Thyroid gland (tissue), 4 donors: ENCODE data around the gene NFIA. TPM values are rescaled to one million over a fixed set of nuclear protein-coding genes. Genes with fewer than 3 reads are reported as not detected.

Source experiments
- DNase-seq, 2 donors: peaks; one replicate each; pipeline ENCODE4 v3.0.0-alpha.2; 2019
- H3K27ac ChIP-seq, 3 donors: fragments of 200-600 bp; sonication (generic); 1 replicate in 2 of 3; 2 replicates in 1 of 3; pipeline ENCODE4 v1.5.1; 2016 to 2019; ENCODE audit warnings: mild to moderate bottlenecking in 1 of 3, moderate library complexity in 1 of 3
- H3K27me3 ChIP-seq: fragments of 200-600 bp; sonication (generic); one replicate; pipeline ENCODE4 v1.5.1; 2019
- H3K36me3 ChIP-seq, 2 donors: fragments of 200-600 bp; sonication (generic); one replicate each; pipeline ENCODE4 v1.5.1; 2016 to 2019
- H3K4me1 ChIP-seq, 2 donors: fragments of 200-600 bp; sonication (generic); one replicate each; pipeline ENCODE4 v1.5.1; 2017 to 2019
- H3K4me3 ChIP-seq, 3 donors: fragments of 200-600 bp; sonication (generic); replicated peaks in 1 of 3; 1 replicate in 2 of 3; 2 replicates in 1 of 3; pipeline ENCODE4 v1.5.1; 2016; ENCODE audit warnings: mild to moderate bottlenecking in 1 of 3
- H3K9me3 ChIP-seq: fragments of 200-600 bp; sonication (generic); one replicate; pipeline ENCODE4 v1.5.1; 2017
- CTCF ChIP-seq, 6 experiments: fragments of 200-600 bp in 3 of 6; fragments of 450-650 bp in 3 of 6; sonication (generic) in 3 of 6; IDR thresholded peaks; one replicate each; pipeline ENCODE4 v1.5.1; 2016 to 2019; ENCODE audit warnings: antibody characterized with exemption in 6 of 6, mild to moderate bottlenecking in 2 of 6, inconsistent platforms in 1 of 6, moderate library complexity in 1 of 6
- POLR2A ChIP-seq, 2 donors: fragments of 450-650 bp; IDR thresholded peaks; one replicate each; pipeline ENCODE4 v1.6.1; 2017; ENCODE audit warnings: antibody characterized with exemption in 2 of 2, mild to moderate bottlenecking in 2 of 2, moderate library complexity in 1 of 2
- WGBS, 2 donors: methylation state at CpG; one replicate each; pipeline ENCODE4 v1.1.5; 2017; 5-methylcytosine and 5-hydroxymethylcytosine counted together
- intact Hi-C: fragments of 100-400 bp; cut with DNase I; formaldehyde crosslinking; loops from one replicate; pipeline ENCODE4 v1.15.1; 2023
- total RNA-seq, 4 donors: library from RNA; depleted of rRNA; stranded (reverse); fragments of >200 nt; gene quantifications; one replicate each; pipeline ENCODE4 v1.2.3, GENCODE V29; 2016

Gene NFIA
- total RNA-seq, 4 donors from 2014 or later = 105 to 149 (median 118) TPM

GRCh38 chr1:61182480-61182879 lies 100.1 kb downstream of the NFIA start:
- no peak for DNase-seq
- H3K27me3 ChIP-seq = no peaks in the 10 kb centered on the region
- H3K4me1 ChIP-seq = peaks cover 42 to 55% of the 10 kb centered on the region in 2 donors
- no peak for TF ChIP-seq CTCF (IDR thresholded peaks at IDR 0.05)
- no peak for TF ChIP-seq POLR2A (IDR thresholded peaks at IDR 0.05)
- no peaks in the 10 kb centered on the region for H3K9me3 ChIP-seq
- intact Hi-C loops = no loop called here
- 82 to 91% methylated on average over 3 of the region's 3 CpGs for WGBS, 2 donors
- no peak overlapping the region for H3K4me3 ChIP-seq
- no peaks in the 10 kb centered on the region for H3K36me3 ChIP-seq
- peak overlapping the region; percentile 37 to 93 (median 88) for H3K27ac ChIP-seq

GRCh38 chr1:61183471-61184039 lies 101.2 kb downstream of the NFIA start:
- intact Hi-C loops = no loop called here
- H3K4me1 ChIP-seq = peaks cover 42 to 55% of the 10 kb centered on the region in 2 donors
- peak overlapping the region; percentile 83 to 93 (median 88) for H3K27ac ChIP-seq
- TF ChIP-seq POLR2A (IDR thresholded peaks at IDR 0.05) = no peak
- no peak for TF ChIP-seq CTCF (IDR thresholded peaks at IDR 0.05)
- 20% methylated on average over 9 of the region's 9 CpGs for WGBS, 2 donors
- H3K4me3 ChIP-seq = peak overlapping the region in 2 of 3 donors; percentile 27 to 31
- no peaks in the 10 kb centered on the region for H3K27me3 ChIP-seq
- peak; percentile 43 to 48 for DNase-seq
- H3K9me3 ChIP-seq = no peaks in the 10 kb centered on the region
- H3K36me3 ChIP-seq = no peaks in the 10 kb centered on the region

- H3K36me3 ChIP-seq = no peaks in the 10 kb centered on the region
- no peaks in the 10 kb centered on the region for H3K9me3 ChIP-seq
- peak overlapping the region in 2 of 3 donors; percentile 27 to 31 for H3K4me3 ChIP-seq
- intact Hi-C loops = no loop called here
- WGBS, 2 donors = 5 to 16% methylated on average over 17 of the region's 17 CpGs
- peak overlapping the region; percentile 83 to 93 (median 88) for H3K27ac ChIP-seq
- peak; percentile 98 for DNase-seq
- H3K27me3 ChIP-seq = no peaks in the 10 kb centered on the region
- H3K4me1 ChIP-seq = peaks cover 38 to 50% of the 10 kb centered on the region in 2 donors
- TF ChIP-seq CTCF (IDR thresholded peaks at IDR 0.05) = no peak
- peak in 1 of 2 donors; percentile 48 for TF ChIP-seq POLR2A (IDR thresholded peaks at IDR 0.05)
These were observed 101.8 kb downstream of the NFIA start for GRCh38 chr1:61184040-61184713.

GRCh38 chr1:61184714-61185106 lies 102.3 kb downstream of the NFIA start:
- intact Hi-C loops = no loop called here
- WGBS, 2 donors = 1 to 3% methylated on average over 3 of the region's 3 CpGs
- H3K9me3 ChIP-seq = no peaks in the 10 kb centered on the region
- H3K4me3 ChIP-seq = peak overlapping the region in 1 of 3 donors; percentile 4
- no peaks in the 10 kb centered on the region for H3K36me3 ChIP-seq
- no peak for TF ChIP-seq CTCF (IDR thresholded peaks at IDR 0.05)
- no peak for TF ChIP-seq POLR2A (IDR thresholded peaks at IDR 0.05)
- no peaks in the 10 kb centered on the region for H3K27me3 ChIP-seq
- H3K4me1 ChIP-seq = peaks cover 33 to 44% of the 10 kb centered on the region in 2 donors
- DNase-seq = no peak
- H3K27ac ChIP-seq = peak overlapping the region; percentile 83 to 93 (median 88)

- peaks cover 43 to 54% of the 10 kb centered on the region in 2 donors for H3K4me1 ChIP-seq
- H3K27ac ChIP-seq = peak overlapping the region in 1 of 3 donors; percentile 40
- H3K27me3 ChIP-seq = no peaks in the 10 kb centered on the region
- intact Hi-C loops = no loop called here
- no peak for DNase-seq
- WGBS, 2 donors = 74 to 89% methylated on average over 1 of the region's 1 CpG
- H3K9me3 ChIP-seq = no peaks in the 10 kb centered on the region
- H3K4me3 ChIP-seq = no peak overlapping the region
- TF ChIP-seq POLR2A (IDR thresholded peaks at IDR 0.05) (no peak), CTCF (IDR thresholded peaks at IDR 0.05) (no peak)
- H3K36me3 ChIP-seq = no peaks in the 10 kb centered on the region
These were observed 104.4 kb downstream of the NFIA start for GRCh38 chr1:61186753-61187152.
